B cell (primary cell): ENCODE data around the gene ATP13A1. TPM values are rescaled to one million over a fixed set of nuclear protein-coding genes. Genes with fewer than 3 reads are reported as not detected.
"Not testable (repeated sequence)": the region's sequence is repeated elsewhere in the genome, so short reads cannot be mapped to it uniquely, and the experiment has no call there.

Experiments
- ATAC-seq: fragments of 200-7000 bp; cut with Tn5 transposase; one replicate; pipeline ENCODE4 v1.10.0; 2021; ENCODE audit warnings: low read depth, mild to moderate bottlenecking, moderate number of reproducible peaks, moderate library complexity
- CTCF ChIA-PET: fragments of 350-600 bp; sonication (Branson Sonifier 250); formaldehyde crosslinking; loops from one replicate; lab custom pipeline; 2021; ENCODE audit warnings: antibody characterized with exemption, inconsistent platforms; lab: Charles Lee
- POLR2A ChIA-PET: fragments of 350-600 bp; sonication (Branson Sonifier 250); formaldehyde crosslinking; loops from one replicate; lab custom pipeline; 2021; ENCODE audit warnings: antibody characterized with exemption; lab: Charles Lee
- DNase-seq: peaks from one replicate; pipeline ENCODE4 v3.0.0; 2013
- H2AFZ ChIP-seq: 2 replicates; pipeline ENCODE4 v1.6.1; 2012; ENCODE audit warnings: mild to moderate bottlenecking, low read depth, low read length; ENCODE audit not compliant: insufficient read depth, poor library complexity, severe bottlenecking
- H3K27ac ChIP-seq, 2 donors: 1 replicate in 1 of 2; 2 replicates in 1 of 2; pipeline ENCODE4 v1.5.1; 2012 to 2013; ENCODE audit warnings: low read length in 2 of 2, mild to moderate bottlenecking in 2 of 2, moderate library complexity in 1 of 2
- H3K27me3 ChIP-seq, 4 experiments: fragments of 200-600 bp in 1 of 4; sonication (generic) in 1 of 4; replicated peaks in 1 of 4; 1 replicate in 2 of 4; 2 replicates in 2 of 4; pipeline versions ENCODE4 v1.6.1 to v1.7.0; 2013 to 2016; ENCODE audit warnings: low read length in 3 of 4, mild to moderate bottlenecking in 2 of 4, mixed read lengths in 1 of 4, moderate library complexity in 1 of 4; ENCODE audit not compliant: insufficient read depth in 4 of 4, control insufficient read depth in 3 of 4; ENCODE audit errors: control extremely low read depth in 1 of 4
- H3K36me3 ChIP-seq, 2 experiments: replicated peaks in 1 of 2; 1 replicate in 1 of 2; 2 replicates in 1 of 2; pipeline versions ENCODE4 v1.6.1 to v1.7.1; 2013; ENCODE audit warnings: low read length in 1 of 2; ENCODE audit not compliant: insufficient read depth in 2 of 2, control insufficient read depth in 1 of 2; ENCODE audit errors: control extremely low read depth in 1 of 2, extremely low read depth in 1 of 2
- H3K4me1 ChIP-seq, 2 donors: fragments of 200-600 bp in 1 of 2; sonication (generic) in 1 of 2; 1 replicate in 1 of 2; 2 replicates in 1 of 2; pipeline versions ENCODE4 v1.5.1 to v1.6.1; 2013 to 2017; ENCODE audit warnings: low read length in 2 of 2; ENCODE audit not compliant: control insufficient read depth in 2 of 2, insufficient read depth in 2 of 2
- H3K4me2 ChIP-seq: replicated peaks from 2 replicates; pipeline ENCODE3; 2012; ENCODE audit warnings: mild to moderate bottlenecking, low read depth, low read length; ENCODE audit not compliant: poor library complexity, severe bottlenecking
- H3K4me3 ChIP-seq, 5 experiments: fragments of 200-600 bp in 1 of 5; sonication (generic) in 1 of 5; 1 replicate in 3 of 5; 2 replicates in 2 of 5; pipeline versions ENCODE4 v1.5.1 to v1.7.0; 2011 to 2016; ENCODE audit warnings: low read length in 4 of 5, mild to moderate bottlenecking in 4 of 5, low read depth in 2 of 5, control low read depth in 1 of 5, moderate library complexity in 1 of 5; ENCODE audit not compliant: insufficient read depth in 1 of 5; ENCODE audit errors: control extremely low read depth in 1 of 5, extremely low read depth in 1 of 5
- H3K79me2 ChIP-seq: fragments of 200-600 bp; sonication (generic); one replicate; pipeline ENCODE4 v1.6.0; 2016; ENCODE audit warnings: low read length; ENCODE audit not compliant: control insufficient read depth, insufficient read depth
- H3K9ac ChIP-seq: fragments of 200-600 bp; sonication (generic); 2 replicates; pipeline ENCODE4 v1.6.1; 2017; ENCODE audit warnings: mild to moderate bottlenecking, low read length, moderate library complexity
- H3K9me3 ChIP-seq, 3 donors: one replicate each; pipeline versions ENCODE4 v1.6.1 to v1.7.1; 2013; ENCODE audit warnings: low read length in 2 of 3; ENCODE audit not compliant: control insufficient read depth in 2 of 3, insufficient read depth in 1 of 3; ENCODE audit errors: control extremely low read depth in 1 of 3
- H4K20me1 ChIP-seq: 2 replicates; pipeline ENCODE4 v1.6.0; 2012; ENCODE audit warnings: mild to moderate bottlenecking, low read length; ENCODE audit not compliant: insufficient read depth, control insufficient read depth, poor library complexity, severe bottlenecking
- H3K27ac Mint-ChIP-seq: one replicate; pipeline ENCODE4 v1.8.0; 2021; ENCODE audit warnings: mixed read lengths
- H3K27me3 Mint-ChIP-seq: one replicate; pipeline ENCODE4 v1.8.0; 2021; ENCODE audit warnings: mixed read lengths
- H3K4me1 Mint-ChIP-seq: one replicate; pipeline ENCODE4 v1.8.0; 2021; ENCODE audit warnings: mixed read lengths
- H3K4me3 Mint-ChIP-seq: one replicate; pipeline ENCODE4 v1.8.0; 2021; ENCODE audit warnings: mixed read lengths
- H3K9me3 Mint-ChIP-seq: one replicate; pipeline ENCODE4 v1.8.0; 2022; ENCODE audit warnings: mixed read lengths; ENCODE audit not compliant: insufficient read depth
- CTCF ChIP-seq: fragments of 200-600 bp; IDR thresholded peaks from one replicate; pipeline ENCODE4 v1.8.0; 2022; ENCODE audit warnings: antibody characterized with exemption, mild to moderate bottlenecking
- EZH2 ChIP-seq: IDR thresholded peaks from 2 replicates; pipeline ENCODE4 v1.6.1; 2012; ENCODE audit warnings: borderline replicate concordance, low read depth, mild to moderate bottlenecking, moderate library complexity, low read length; ENCODE audit not compliant: insufficient read depth, poor library complexity, severe bottlenecking
- WGBS: methylation state at CpG from one replicate; pipeline ENCODE4 v1.1.5; 2013; ENCODE audit warnings: missing lambda C conversion rate; ENCODE audit not compliant: insufficient coverage; 5-methylcytosine and 5-hydroxymethylcytosine counted together
- intact Hi-C: fragments of 100-400 bp; cut with micrococcal nuclease; formaldehyde crosslinking; loops from one replicate; pipeline ENCODE4 v1.10.0; 2022
- polyA plus RNA-seq: library from polyadenylated mRNA; depleted of rRNA; stranded (reverse); fragments of >200 nt; gene quantifications from 2 replicates; pipeline ENCODE4 v1.2.3, GENCODE V29; 2012
- total RNA-seq, 2 donors: library from RNA; stranded (reverse); fragments of 120-200 nt in 1 of 2; gene quantifications; 1 replicate in 1 of 2; 2 replicates in 1 of 2; pipeline versions ENCODE4 v1.2.3 to v1.2.4, GENCODE V29; 2013 to 2022

ATP13A1 gene
- total and polyA plus RNA-seq, 2 donors (not counting 1 experiment from before 2014, with no cell fraction given), result 156 to 277 TPM

DNA sequence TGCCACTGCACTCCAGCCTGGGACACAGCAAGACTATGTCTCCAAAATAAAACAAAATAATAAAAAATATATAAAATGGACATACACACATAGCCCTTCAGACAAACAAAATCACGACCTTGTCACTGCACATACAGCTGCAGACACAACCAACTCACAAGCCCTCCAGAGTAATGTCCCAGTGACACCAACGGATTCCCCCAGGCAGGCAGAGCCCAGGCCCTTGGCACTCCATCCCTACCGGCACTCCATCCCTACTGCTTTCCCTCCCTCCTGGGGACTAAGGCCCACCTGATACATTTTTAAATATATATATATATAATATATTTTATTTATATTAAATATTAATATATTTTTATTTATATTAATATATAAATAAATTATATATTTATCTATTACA is 23.6 kb upstream of the ATP13A1 start:
- H3K9me3 ChIP-seq, result peaks cover 2 to 49% (median 2%) of the 10 kb centered on the region in 3 donors
- peaks cover 3% of the 10 kb centered on the region for H3K9me3 Mint-ChIP-seq
- intact Hi-C loops, result no loop called here

DNA sequence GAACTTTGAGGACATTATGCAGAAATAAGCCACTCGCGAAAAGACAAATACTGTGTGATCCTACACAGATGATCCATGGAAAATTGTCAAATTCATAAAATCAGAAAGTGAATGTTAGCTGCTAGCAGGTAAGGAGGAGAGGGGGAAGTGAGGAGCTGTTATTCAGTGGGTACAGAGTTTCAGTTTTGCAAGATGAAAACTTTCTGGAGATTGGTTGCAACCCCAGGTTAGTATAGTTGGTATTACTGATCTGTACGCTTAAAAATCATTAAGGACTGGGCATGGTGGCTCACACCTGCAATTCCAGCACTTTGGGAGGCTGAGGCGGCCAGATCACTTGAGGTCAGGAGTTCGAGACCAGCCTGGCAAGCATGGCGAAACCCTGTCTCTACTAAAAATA is 23.1 kb upstream of the ATP13A1 start:
- Histone ChIP-seq H3K36me3 (peaks cover 1 to 2% of the 10 kb centered on the region in 2 experiments), H3K4me2 (no peak overlapping the region), H4K20me1 (no peaks in the 10 kb centered on the region), H3K4me1 (no peaks in the 10 kb centered on the region), H2AFZ (no peak overlapping the region), H3K79me2 (peaks cover 3% of the 10 kb centered on the region), H3K27me3 (no peaks in the 10 kb centered on the region), H3K27ac (no peak overlapping the region), H3K9ac (no peak overlapping the region), H3K9me3 (peaks cover 2 to 51% (median 2%) of the 10 kb centered on the region in 3 donors), H3K4me3 (no peak overlapping the region)
- DNase-seq, result no peak
- Mint-ChIP-seq H3K4me1 (no peaks in the 10 kb centered on the region), H3K9me3 (peaks cover 3% of the 10 kb centered on the region), H3K27me3 (no peaks in the 10 kb centered on the region), H3K4me3 (no peak overlapping the region), H3K27ac (peak overlapping the region; percentile 42)
- TF ChIP-seq CTCF (no peak), EZH2 (no peak)
- intact Hi-C loops, result no loop called here
- no peak for ATAC-seq
- ChIA-PET POLR2A (no interaction called here), CTCF (no interaction called here)
- WGBS, result 96% methylated on average over 6 of the region's 6 CpGs

More for the DNA sequence above, 23.6 kb upstream of the ATP13A1 start:
- no peaks in the 10 kb centered on the region for H3K27me3 ChIP-seq
- H4K20me1 ChIP-seq, result no peaks in the 10 kb centered on the region
- H3K4me3 ChIP-seq, result no peak overlapping the region
- H3K27ac ChIP-seq, result no peak overlapping the region
- Mint-ChIP-seq H3K4me3 (no peak overlapping the region), H3K27ac (no peak overlapping the region), H3K27me3 (no peaks in the 10 kb centered on the region), H3K4me1 (no peaks in the 10 kb centered on the region)
- POLR2A ChIA-PET, result no interaction called here
- 100% methylated on average over 2 of the region's 3 CpGs for WGBS
- no peak overlapping the region for H3K4me2 ChIP-seq
- DNase-seq (no peak), ATAC-seq (no peak)
- no peak overlapping the region for H3K9ac ChIP-seq
- CTCF ChIA-PET, result no interaction called here
- no peak overlapping the region for H2AFZ ChIP-seq
- no peaks in the 10 kb centered on the region for H3K4me1 ChIP-seq
- peaks cover 3% of the 10 kb centered on the region for H3K79me2 ChIP-seq
- peaks cover 1 to 2% of the 10 kb centered on the region in 2 experiments for H3K36me3 ChIP-seq
- TF ChIP-seq CTCF (no peak), EZH2 (no peak)

- H3K4me2 ChIP-seq, H3K79me2 ChIP-seq, H3K4me1 ChIP-seq, H3K4me1 Mint-ChIP-seq, intact Hi-C loops, H3K27me3 ChIP-seq, H3K4me3 Mint-ChIP-seq, POLR2A ChIA-PET, H3K9ac ChIP-seq, H3K27ac Mint-ChIP-seq, H2AFZ ChIP-seq, CTCF ChIA-PET, H3K27ac ChIP-seq, H4K20me1 ChIP-seq, H3K4me3 ChIP-seq, H3K27me3 Mint-ChIP-seq, ATAC-seq, DNase-seq, H3K36me3 ChIP-seq, H3K9me3 Mint-ChIP-seq: not testable (repeated sequence)
- H3K9me3 ChIP-seq, result peaks cover 2 to 55% (median 5%) of the 10 kb centered on the region in 3 donors
- 98% methylated on average over 12 of the region's 15 CpGs for WGBS
Measured at GRCh38 chr19:19686119-19686518, 22.6 kb upstream of the ATP13A1 start.
